Astrocyte of the spinal cord (primary cell): ENCODE data around the gene IQSEC2.

Experiments used
- DNase-seq: peaks from one replicate; pipeline ENCODE4 v3.0.0; 2011; ENCODE audit warnings: low read depth, low spot score
- H3K4me3 ChIP-seq: 2 replicates; pipeline ENCODE4 v1.5.1; 2011; ENCODE audit warnings: low read depth, mild to moderate bottlenecking, low read length, moderate library complexity
- in situ Hi-C: cut with HindIII; loops from 2 replicates; pipeline ENCODE4 v1.10.0; 2017; ENCODE audit warnings: low sequenced_read_pairs
- TF ChIP-seq, protein P1 (sequence below): IDR thresholded peaks from 2 replicates; pipeline ENCODE4 v1.5.1; 2012; ENCODE audit warnings: low read depth, mild to moderate bottlenecking, low read length, inconsistent platforms

Gene IQSEC2

DNA sequence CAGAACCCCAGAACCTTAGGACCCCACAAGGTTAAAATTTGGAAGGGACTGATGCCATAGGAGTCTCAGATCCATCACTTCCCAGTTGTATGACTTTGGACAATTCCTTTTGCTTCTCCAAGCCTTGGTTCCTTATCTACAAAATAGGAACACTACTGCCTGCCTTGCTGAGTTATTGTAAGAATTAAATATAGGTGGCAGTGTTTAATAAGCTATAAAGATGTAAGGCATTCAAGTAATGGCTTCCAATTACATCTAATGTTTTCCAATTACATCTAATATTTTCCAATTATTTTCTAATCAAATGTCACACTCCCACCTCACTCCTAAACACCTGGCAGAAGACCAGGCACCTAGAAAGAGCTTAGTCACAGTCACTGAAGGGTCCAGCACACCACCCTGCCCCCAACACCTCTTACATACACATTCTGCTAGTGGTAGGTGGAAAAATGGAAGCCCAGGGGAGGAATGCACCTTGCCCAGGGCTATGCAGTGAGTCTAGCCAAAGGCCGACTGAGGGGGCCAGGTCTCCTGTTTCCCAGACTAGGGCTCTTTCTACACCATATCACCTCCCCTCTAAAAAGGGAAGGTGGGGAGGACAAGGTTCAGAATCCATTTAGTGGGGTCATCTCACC, 31.9 kb downstream of the IQSEC2 start:
- TF ChIP-seq, protein P1, sequence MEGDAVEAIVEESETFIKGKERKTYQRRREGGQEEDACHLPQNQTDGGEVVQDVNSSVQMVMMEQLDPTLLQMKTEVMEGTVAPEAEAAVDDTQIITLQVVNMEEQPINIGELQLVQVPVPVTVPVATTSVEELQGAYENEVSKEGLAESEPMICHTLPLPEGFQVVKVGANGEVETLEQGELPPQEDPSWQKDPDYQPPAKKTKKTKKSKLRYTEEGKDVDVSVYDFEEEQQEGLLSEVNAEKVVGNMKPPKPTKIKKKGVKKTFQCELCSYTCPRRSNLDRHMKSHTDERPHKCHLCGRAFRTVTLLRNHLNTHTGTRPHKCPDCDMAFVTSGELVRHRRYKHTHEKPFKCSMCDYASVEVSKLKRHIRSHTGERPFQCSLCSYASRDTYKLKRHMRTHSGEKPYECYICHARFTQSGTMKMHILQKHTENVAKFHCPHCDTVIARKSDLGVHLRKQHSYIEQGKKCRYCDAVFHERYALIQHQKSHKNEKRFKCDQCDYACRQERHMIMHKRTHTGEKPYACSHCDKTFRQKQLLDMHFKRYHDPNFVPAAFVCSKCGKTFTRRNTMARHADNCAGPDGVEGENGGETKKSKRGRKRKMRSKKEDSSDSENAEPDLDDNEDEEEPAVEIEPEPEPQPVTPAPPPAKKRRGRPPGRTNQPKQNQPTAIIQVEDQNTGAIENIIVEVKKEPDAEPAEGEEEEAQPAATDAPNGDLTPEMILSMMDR, result no peak
- DNase-seq, result no peak
- no peak overlapping the region for H3K4me3 ChIP-seq
- in situ Hi-C loops, result no loop called here

DNA sequence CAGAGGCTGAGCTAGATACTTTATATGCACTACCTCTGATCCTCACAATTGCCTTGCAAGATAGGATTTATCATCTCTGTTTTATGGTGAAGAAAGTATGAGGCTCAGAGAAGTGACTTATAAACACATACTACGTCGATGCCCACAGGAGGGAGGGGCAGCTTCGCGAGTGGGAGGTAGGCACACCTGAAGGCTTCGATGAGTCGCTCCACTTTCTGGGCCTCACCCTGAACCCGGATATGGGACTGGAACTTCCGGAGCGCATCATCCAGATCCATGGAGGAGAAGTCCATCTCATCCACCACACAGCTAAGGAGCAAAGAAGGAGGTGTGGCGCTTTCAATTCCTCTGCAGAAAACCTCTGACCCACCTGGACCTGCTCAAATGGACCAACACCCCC, 33.5 kb downstream of the IQSEC2 start:
- in situ Hi-C loops, result no loop called here
- TF ChIP-seq, protein P1, result no peak
- no peak overlapping the region for H3K4me3 ChIP-seq
- DNase-seq, result no peak

DNA sequence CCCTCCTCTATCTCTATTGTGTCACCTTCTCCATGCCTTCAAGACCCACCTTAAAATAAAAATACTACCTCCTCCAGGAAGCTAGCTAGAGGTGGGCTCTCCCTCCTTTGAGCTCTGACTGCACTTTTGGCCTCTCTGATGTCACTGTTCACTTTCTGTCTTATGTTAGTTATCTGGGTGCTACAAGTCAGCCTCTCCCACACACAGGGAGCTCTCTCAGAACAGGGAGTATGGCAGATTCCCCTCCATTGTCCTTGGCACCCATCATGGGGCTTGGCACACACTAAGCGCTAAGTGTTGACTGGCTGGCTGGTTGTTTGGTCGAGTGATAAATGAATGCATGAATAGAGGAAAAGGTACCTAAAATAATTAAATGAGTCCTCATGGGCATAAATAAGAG, 35.2 kb downstream of the IQSEC2 start:
- in situ Hi-C loops, result no loop called here
- no peak for DNase-seq
- no peak overlapping the region for H3K4me3 ChIP-seq
- TF ChIP-seq, protein P1, result no peak

DNA sequence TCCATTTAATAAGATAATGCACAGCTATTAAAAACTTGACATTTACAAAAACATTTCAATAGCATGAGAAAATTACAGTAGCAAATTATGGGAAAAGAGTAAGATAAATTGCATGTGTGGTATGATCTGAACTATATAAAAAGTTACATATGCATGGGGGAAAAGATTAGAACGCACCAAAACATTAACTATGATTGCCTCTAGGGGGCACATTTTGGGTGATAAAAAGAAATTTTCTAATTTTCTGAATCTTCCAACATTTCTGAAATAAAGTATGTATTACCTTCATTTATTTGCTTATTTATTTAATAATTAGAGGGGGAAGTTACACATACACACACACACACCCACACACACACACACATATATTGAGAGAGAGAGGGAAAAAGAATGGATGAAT, 36.8 kb downstream of the IQSEC2 start:
- DNase-seq, result no peak
- in situ Hi-C loops, result no loop called here
- TF ChIP-seq, protein P1, result peak; percentile 49
- H3K4me3 ChIP-seq, result no peak overlapping the region

DNA sequence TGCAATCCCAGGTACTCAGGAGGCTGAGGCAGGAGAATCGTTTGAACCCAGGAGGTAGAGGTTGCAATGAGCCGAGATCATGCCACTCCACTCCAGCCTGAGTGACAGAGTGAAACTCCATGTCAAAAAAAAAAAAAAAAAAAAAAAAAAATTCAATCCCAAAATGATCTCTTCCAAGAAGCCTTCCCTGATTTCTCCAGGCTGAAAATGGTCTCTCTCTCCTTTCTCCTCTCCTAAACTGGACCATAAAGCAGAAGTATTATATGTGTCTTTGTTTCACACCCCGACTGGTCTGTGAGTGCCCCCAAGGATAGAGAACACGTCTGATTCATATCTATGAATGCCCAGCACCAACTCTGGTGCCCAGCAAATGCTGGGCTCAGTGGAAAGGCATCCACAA, 39.1 kb downstream of the IQSEC2 start:
- in situ Hi-C loops, result no loop called here
- H3K4me3 ChIP-seq, result no peak overlapping the region
- TF ChIP-seq, protein P1, result no peak
- DNase-seq, result no peak

DNA sequence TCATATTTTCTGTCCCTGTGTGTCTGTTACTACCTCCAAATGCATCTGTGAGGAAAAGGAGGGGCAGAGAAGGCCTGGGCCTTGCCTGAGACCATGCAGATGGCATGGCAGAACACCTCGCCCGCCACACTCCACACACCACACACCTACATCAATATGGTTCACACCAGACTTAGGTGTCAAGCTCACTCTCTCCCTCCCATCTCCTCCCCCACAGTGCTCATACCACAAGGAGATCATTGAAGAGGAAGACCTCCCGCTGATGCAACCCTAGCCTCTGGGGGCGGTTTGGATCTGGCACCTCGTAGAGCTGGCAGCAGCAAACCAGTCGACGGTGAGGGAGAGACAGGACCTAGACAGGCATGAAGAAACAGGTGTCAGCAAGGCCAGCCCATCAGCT, 39.8 kb downstream of the IQSEC2 start:
- no peak overlapping the region for H3K4me3 ChIP-seq
- TF ChIP-seq, protein P1, result no peak
- in situ Hi-C loops, result no loop called here
- DNase-seq, result no peak
